Thyroid gland (tissue), 4 donors: ENCODE data around the gene NT5C1A. TPM values are rescaled to one million over a fixed set of nuclear protein-coding genes. Genes with fewer than 3 reads are reported as not detected.

Experiments
- DNase-seq, 2 donors: peaks; one replicate each; pipeline ENCODE4 v3.0.0-alpha.2; 2019
- H3K27ac ChIP-seq, 3 donors: fragments of 200-600 bp; sonication (generic); 1 replicate in 2 of 3; 2 replicates in 1 of 3; pipeline ENCODE4 v1.5.1; 2016 to 2019; ENCODE audit warnings: mild to moderate bottlenecking in 1 of 3, moderate library complexity in 1 of 3
- H3K27me3 ChIP-seq: fragments of 200-600 bp; sonication (generic); one replicate; pipeline ENCODE4 v1.5.1; 2019
- H3K36me3 ChIP-seq, 2 donors: fragments of 200-600 bp; sonication (generic); one replicate each; pipeline ENCODE4 v1.5.1; 2016 to 2019
- H3K4me1 ChIP-seq, 2 donors: fragments of 200-600 bp; sonication (generic); one replicate each; pipeline ENCODE4 v1.5.1; 2017 to 2019
- H3K4me3 ChIP-seq, 3 donors: fragments of 200-600 bp; sonication (generic); replicated peaks in 1 of 3; 1 replicate in 2 of 3; 2 replicates in 1 of 3; pipeline ENCODE4 v1.5.1; 2016; ENCODE audit warnings: mild to moderate bottlenecking in 1 of 3
- H3K9me3 ChIP-seq: fragments of 200-600 bp; sonication (generic); one replicate; pipeline ENCODE4 v1.5.1; 2017
- POLR2A ChIP-seq, 2 donors: fragments of 450-650 bp; IDR thresholded peaks; one replicate each; pipeline ENCODE4 v1.6.1; 2017; ENCODE audit warnings: antibody characterized with exemption in 2 of 2, mild to moderate bottlenecking in 2 of 2, moderate library complexity in 1 of 2
- WGBS, 2 donors: methylation state at CpG; one replicate each; pipeline ENCODE4 v1.1.5; 2017; 5-methylcytosine and 5-hydroxymethylcytosine counted together
- intact Hi-C: fragments of 100-400 bp; cut with DNase I; formaldehyde crosslinking; loops from one replicate; pipeline ENCODE4 v1.15.1; 2023
- total RNA-seq, 4 donors: library from RNA; depleted of rRNA; stranded (reverse); fragments of >200 nt; gene quantifications; one replicate each; pipeline ENCODE4 v1.2.3, GENCODE V29; 2016
- TF ChIP-seq, protein P1 (sequence below), 6 experiments: fragments of 200-600 bp in 3 of 6; fragments of 450-650 bp in 3 of 6; sonication (generic) in 3 of 6; IDR thresholded peaks; one replicate each; pipeline ENCODE4 v1.5.1; 2016 to 2019; ENCODE audit warnings: antibody characterized with exemption in 6 of 6, mild to moderate bottlenecking in 2 of 6, inconsistent platforms in 1 of 6, moderate library complexity in 1 of 6

NT5C1A gene
- total RNA-seq, 4 donors from 2014 or later, result 0.33 to 0.73 TPM; not detected in 2

DNA sequence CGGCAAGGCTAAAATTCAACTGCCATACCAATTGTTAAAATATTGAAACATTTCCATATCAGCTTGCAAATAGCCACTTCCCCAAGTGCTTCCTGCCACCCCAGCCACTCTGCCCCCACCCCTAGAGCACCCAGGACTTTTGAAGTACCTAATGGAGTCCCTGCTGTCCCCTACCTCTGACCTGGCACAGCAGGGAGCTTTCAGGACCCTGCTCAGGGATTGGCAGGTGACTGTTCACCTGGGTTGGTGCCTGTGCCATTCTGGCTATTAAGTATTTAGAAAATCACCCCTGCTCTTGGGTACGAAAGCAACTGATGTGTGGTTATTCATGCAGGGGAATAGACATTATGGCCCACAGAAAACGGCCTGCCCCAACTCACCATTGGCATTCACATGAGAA, 28.4 kb upstream of the NT5C1A start:
- Histone ChIP-seq H3K36me3 (no peaks in the 10 kb centered on the region), H3K27me3 (no peaks in the 10 kb centered on the region), H3K9me3 (no peaks in the 10 kb centered on the region), H3K4me1 (peaks cover 0 to 7% of the 10 kb centered on the region in 2 donors), H3K4me3 (no peak overlapping the region), H3K27ac (no peak overlapping the region)
- no peak for DNase-seq
- 67 to 76% methylated on average over 3 of the region's 3 CpGs for WGBS, 2 donors
- intact Hi-C loops, result no loop called here
- TF ChIP-seq, protein P1, sequence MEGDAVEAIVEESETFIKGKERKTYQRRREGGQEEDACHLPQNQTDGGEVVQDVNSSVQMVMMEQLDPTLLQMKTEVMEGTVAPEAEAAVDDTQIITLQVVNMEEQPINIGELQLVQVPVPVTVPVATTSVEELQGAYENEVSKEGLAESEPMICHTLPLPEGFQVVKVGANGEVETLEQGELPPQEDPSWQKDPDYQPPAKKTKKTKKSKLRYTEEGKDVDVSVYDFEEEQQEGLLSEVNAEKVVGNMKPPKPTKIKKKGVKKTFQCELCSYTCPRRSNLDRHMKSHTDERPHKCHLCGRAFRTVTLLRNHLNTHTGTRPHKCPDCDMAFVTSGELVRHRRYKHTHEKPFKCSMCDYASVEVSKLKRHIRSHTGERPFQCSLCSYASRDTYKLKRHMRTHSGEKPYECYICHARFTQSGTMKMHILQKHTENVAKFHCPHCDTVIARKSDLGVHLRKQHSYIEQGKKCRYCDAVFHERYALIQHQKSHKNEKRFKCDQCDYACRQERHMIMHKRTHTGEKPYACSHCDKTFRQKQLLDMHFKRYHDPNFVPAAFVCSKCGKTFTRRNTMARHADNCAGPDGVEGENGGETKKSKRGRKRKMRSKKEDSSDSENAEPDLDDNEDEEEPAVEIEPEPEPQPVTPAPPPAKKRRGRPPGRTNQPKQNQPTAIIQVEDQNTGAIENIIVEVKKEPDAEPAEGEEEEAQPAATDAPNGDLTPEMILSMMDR (IDR thresholded peaks at IDR 0.05), result no peak
- no peak for TF ChIP-seq POLR2A (IDR thresholded peaks at IDR 0.05)

DNA sequence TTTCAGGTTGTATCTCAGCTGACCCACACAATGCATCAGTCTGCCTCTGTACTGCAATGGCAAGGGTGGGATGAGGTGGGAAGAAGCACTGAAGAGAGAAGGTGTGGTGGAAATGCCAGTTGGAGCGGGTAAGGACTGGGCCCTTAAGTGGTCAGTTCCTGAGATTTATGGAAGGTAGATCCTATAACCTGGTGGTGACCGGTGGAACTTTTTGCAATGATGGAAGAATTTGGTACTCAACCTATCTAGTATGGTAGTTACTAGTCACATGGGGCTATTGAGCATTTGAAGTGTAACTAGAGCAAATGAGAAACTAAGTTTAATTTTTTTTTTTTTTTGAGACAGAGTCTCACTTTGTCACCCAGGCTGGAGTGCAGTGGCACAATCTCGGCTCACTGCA, 27.5 kb upstream of the NT5C1A start:
- DNase-seq, result no peak
- WGBS, 2 donors, result 95 to 97% methylated on average over 3 of the region's 3 CpGs
- intact Hi-C loops, result no loop called here
- TF ChIP-seq, protein P1 (IDR thresholded peaks at IDR 0.05), result no peak
- no peak for TF ChIP-seq POLR2A (IDR thresholded peaks at IDR 0.05)
- H3K9me3 ChIP-seq, result no peaks in the 10 kb centered on the region
- H3K27me3 ChIP-seq, result no peaks in the 10 kb centered on the region
- H3K27ac ChIP-seq, result no peak overlapping the region
- H3K4me1 ChIP-seq, result peaks cover 0 to 7% of the 10 kb centered on the region in 2 donors
- no peak overlapping the region for H3K4me3 ChIP-seq
- H3K36me3 ChIP-seq, result no peaks in the 10 kb centered on the region

DNA sequence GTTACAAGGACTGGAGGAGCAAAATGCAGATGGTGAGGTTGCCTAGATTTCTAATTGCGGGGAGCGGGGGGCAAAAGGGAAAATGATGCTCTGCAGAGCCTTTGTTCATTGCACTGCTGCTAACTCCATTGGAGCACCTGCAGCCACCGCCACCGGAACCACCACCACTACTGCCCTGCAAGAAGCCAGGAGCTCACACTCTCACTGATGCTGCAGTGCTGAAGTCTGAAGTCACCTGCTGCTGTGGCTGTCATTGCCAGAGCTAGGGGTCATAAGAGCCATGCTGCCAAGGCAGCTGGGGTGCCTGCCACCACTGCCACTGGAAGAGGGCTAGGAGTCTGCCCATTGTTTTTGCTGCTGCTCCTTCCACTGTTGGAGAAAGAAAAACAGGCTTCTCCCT, 26.7 kb upstream of the NT5C1A start:
- no peak for DNase-seq
- no peaks in the 10 kb centered on the region for H3K27me3 ChIP-seq
- H3K4me1 ChIP-seq, result peaks cover 0 to 7% of the 10 kb centered on the region in 2 donors
- H3K9me3 ChIP-seq, result no peaks in the 10 kb centered on the region
- TF ChIP-seq, protein P1 (IDR thresholded peaks at IDR 0.05), result no peak
- no peak for TF ChIP-seq POLR2A (IDR thresholded peaks at IDR 0.05)
- intact Hi-C loops, result no loop called here
- 71 to 95% methylated on average over 4 of the region's 4 CpGs for WGBS, 2 donors
- no peak overlapping the region for H3K27ac ChIP-seq
- no peaks in the 10 kb centered on the region for H3K36me3 ChIP-seq
- no peak overlapping the region for H3K4me3 ChIP-seq

DNA sequence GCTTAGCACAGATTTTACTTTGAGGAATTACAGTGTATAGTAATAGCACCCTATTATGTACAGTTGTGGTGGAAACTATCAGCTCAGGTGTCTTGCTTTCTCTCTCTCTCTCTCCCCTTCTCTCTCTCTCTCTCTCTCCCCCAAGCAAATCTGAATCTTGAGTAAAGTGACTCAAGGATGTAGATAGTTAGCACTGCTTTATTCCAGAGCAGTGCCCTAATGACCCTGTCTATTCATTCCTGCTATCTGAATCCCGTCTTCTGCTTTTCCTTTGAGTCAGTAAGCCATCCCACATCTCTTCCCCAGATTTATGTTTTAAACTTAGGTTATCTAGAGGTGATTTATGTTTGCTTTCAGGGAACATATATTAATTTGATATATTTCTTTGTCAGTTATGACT, 24.5 kb upstream of the NT5C1A start:
- peaks cover 9 to 13% of the 10 kb centered on the region in 2 donors for H3K4me1 ChIP-seq
- intact Hi-C loops, result no loop called here
- no peaks in the 10 kb centered on the region for H3K36me3 ChIP-seq
- WGBS, 2 donors, result 78 to 83% methylated on average over 1 of the region's 1 CpG
- no peak for DNase-seq
- H3K27ac ChIP-seq, result no peak overlapping the region
- TF ChIP-seq POLR2A (IDR thresholded peaks at IDR 0.05), result no peak
- TF ChIP-seq, protein P1 (IDR thresholded peaks at IDR 0.05), result no peak
- no peaks in the 10 kb centered on the region for H3K9me3 ChIP-seq
- H3K27me3 ChIP-seq, result no peaks in the 10 kb centered on the region
- no peak overlapping the region for H3K4me3 ChIP-seq

DNA sequence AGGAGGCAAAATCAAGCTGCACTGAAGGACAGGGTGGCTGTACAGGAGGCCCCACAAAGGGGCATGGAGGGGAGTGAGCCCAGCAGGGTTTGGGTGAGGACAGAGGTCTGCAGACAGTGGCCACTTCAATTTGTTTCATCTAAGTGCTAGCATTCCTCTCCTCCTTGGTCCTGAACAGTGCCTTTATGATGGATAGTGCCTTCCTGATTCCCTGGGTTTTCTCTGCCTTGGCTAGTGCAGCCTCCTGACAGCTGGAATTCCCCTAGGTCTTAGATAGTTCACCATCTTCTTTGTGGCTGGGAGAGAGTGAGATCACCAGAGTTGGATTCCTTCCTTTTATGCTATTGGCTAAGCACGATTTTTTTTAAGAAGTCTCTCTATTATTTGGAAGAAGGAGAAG, 23.1 kb upstream of the NT5C1A start:
- Histone ChIP-seq H3K36me3 (no peaks in the 10 kb centered on the region), H3K27ac (no peak overlapping the region), H3K4me3 (no peak overlapping the region), H3K9me3 (no peaks in the 10 kb centered on the region), H3K27me3 (no peaks in the 10 kb centered on the region), H3K4me1 (peaks cover 13 to 19% of the 10 kb centered on the region in 2 donors)
- no peak for DNase-seq
- intact Hi-C loops, result no loop called here
- TF ChIP-seq POLR2A (IDR thresholded peaks at IDR 0.05), result no peak
- TF ChIP-seq, protein P1 (IDR thresholded peaks at IDR 0.05), result no peak
- 21% methylated on average over 1 of the region's 1 CpG for WGBS, 2 donors
